Measurements from ENCODE around the gene STEAP2. TPM values are rescaled to one million over a fixed set of nuclear protein-coding genes. Genes with fewer than 3 reads are reported as not detected.

The STEAP2 gene
- total RNA-seq, 1 donor from 2014 or later = not detected

GRCh38 chr7:90209776-90210175 lies 1.8 kb upstream of the STEAP2 start:
- Mint-ChIP-seq H3K27me3 (ENCODE audit: unreplicated experiment) (peaks cover 26% of the 10 kb centered on the region), H3K36me3 (ENCODE audit: unreplicated experiment) (no peaks in the 10 kb centered on the region), H3K4me3 (ENCODE audit: unreplicated experiment) (no peak overlapping the region), H3K4me1 (ENCODE audit: unreplicated experiment) (peaks cover 13% of the 10 kb centered on the region), H3K27ac (ENCODE audit: unreplicated experiment) (no peak overlapping the region), H3K9me3 (ENCODE audit: unreplicated experiment) (no peaks in the 10 kb centered on the region)
- DNase-seq (ENCODE audit: extremely low spot score, unreplicated experiment) = no peak
- TF ChIP-seq CTCF (IDR thresholded peaks at IDR 0.05) = no peak

GRCh38 chr7:90210475-90210874 lies 1.1 kb upstream of the STEAP2 start:
- peak overlapping the region; percentile 68 for H3K4me3 Mint-ChIP-seq (ENCODE audit: unreplicated experiment)
- H3K36me3 Mint-ChIP-seq (ENCODE audit: unreplicated experiment) = no peaks in the 10 kb centered on the region
- H3K9me3 Mint-ChIP-seq (ENCODE audit: unreplicated experiment) = no peaks in the 10 kb centered on the region
- peaks cover 26% of the 10 kb centered on the region for H3K27me3 Mint-ChIP-seq (ENCODE audit: unreplicated experiment)
- no peak for DNase-seq (ENCODE audit: extremely low spot score, unreplicated experiment)
- no peak for TF ChIP-seq CTCF (IDR thresholded peaks at IDR 0.05)
- H3K4me1 Mint-ChIP-seq (ENCODE audit: unreplicated experiment) = peaks cover 13% of the 10 kb centered on the region
- no peak overlapping the region for H3K27ac Mint-ChIP-seq (ENCODE audit: unreplicated experiment)

- H3K4me1 Mint-ChIP-seq (ENCODE audit: unreplicated experiment) = peaks cover 13% of the 10 kb centered on the region
- H3K4me3 Mint-ChIP-seq (ENCODE audit: unreplicated experiment) = peak overlapping the region; percentile 68
- H3K27ac Mint-ChIP-seq (ENCODE audit: unreplicated experiment) = no peak overlapping the region
- peaks cover 27% of the 10 kb centered on the region for H3K27me3 Mint-ChIP-seq (ENCODE audit: unreplicated experiment)
- DNase-seq (ENCODE audit: extremely low spot score, unreplicated experiment) = no peak
- H3K9me3 Mint-ChIP-seq (ENCODE audit: unreplicated experiment) = no peaks in the 10 kb centered on the region
- no peak for TF ChIP-seq CTCF (IDR thresholded peaks at IDR 0.05)
- H3K36me3 Mint-ChIP-seq (ENCODE audit: unreplicated experiment) = no peaks in the 10 kb centered on the region
Measured at GRCh38 chr7:90210981-90211380, 559 bp upstream of the STEAP2 start.

GRCh38 chr7:90212149-90212495 lies 582 bp downstream of the STEAP2 start:
- Mint-ChIP-seq H3K36me3 (ENCODE audit: unreplicated experiment) (no peaks in the 10 kb centered on the region), H3K27ac (ENCODE audit: unreplicated experiment) (no peak overlapping the region), H3K27me3 (ENCODE audit: unreplicated experiment) (peaks cover 32% of the 10 kb centered on the region), H3K4me1 (ENCODE audit: unreplicated experiment) (peaks cover 13% of the 10 kb centered on the region), H3K9me3 (ENCODE audit: unreplicated experiment) (no peaks in the 10 kb centered on the region), H3K4me3 (ENCODE audit: unreplicated experiment) (peak overlapping the region; percentile 68)
- no peak for TF ChIP-seq CTCF (IDR thresholded peaks at IDR 0.05)
- DNase-seq (ENCODE audit: extremely low spot score, unreplicated experiment) = no peak

- no peak for DNase-seq (ENCODE audit: extremely low spot score, unreplicated experiment)
- Mint-ChIP-seq H3K27me3 (ENCODE audit: unreplicated experiment) (peaks cover 38% of the 10 kb centered on the region), H3K36me3 (ENCODE audit: unreplicated experiment) (no peaks in the 10 kb centered on the region), H3K4me1 (ENCODE audit: unreplicated experiment) (peaks cover 13% of the 10 kb centered on the region), H3K27ac (ENCODE audit: unreplicated experiment) (no peak overlapping the region), H3K4me3 (ENCODE audit: unreplicated experiment) (no peak overlapping the region), H3K9me3 (ENCODE audit: unreplicated experiment) (no peaks in the 10 kb centered on the region)
- no peak for TF ChIP-seq CTCF (IDR thresholded peaks at IDR 0.05)
Measured at GRCh38 chr7:90213521-90213920, 2.0 kb downstream of the STEAP2 start.

Data from osteocyte (in vitro differentiated cells).